IMR-90 (cell line): ENCODE data around the gene CD81. TPM values are rescaled to one million over a fixed set of nuclear protein-coding genes. Genes with fewer than 3 reads are reported as not detected.

Experiments used
- ATAC-seq: fragments of 200-7000 bp; cut with Tn5 transposase; 2 replicates; pipeline ENCODE4 v1.9.1; 2020; ENCODE audit warnings: low read depth, mild to moderate bottlenecking, moderate library complexity
- Bru-seq: library from RNA; stranded (reverse); fragments of 400-500 nt; gene quantifications from one replicate; lab custom pipeline; 2021; lab: Mats Ljungman, UMichigan
- BruChase-seq, 2 experiments: library from RNA; stranded (reverse); fragments of 400-500 nt; gene quantifications; one replicate each; lab custom pipeline; 2021; lab: Mats Ljungman, UMichigan
- BruUV-seq: library from RNA; stranded (reverse); fragments of 400-500 nt; replicated peaks from 2 replicates; lab custom pipeline; 2021; lab: Mats Ljungman, UMichigan
- CTCF ChIA-PET: fragments of 300-600 bp; formaldehyde crosslinking; extraction: SDS; loops from one replicate; lab custom pipeline; 2021; ENCODE audit warnings: antibody characterized with exemption; lab: Yijun Ruan, JAX
- POLR2A ChIA-PET: fragments of 300-600 bp; sonication (Branson Sonifier 250); formaldehyde crosslinking; loops from one replicate; lab custom pipeline; 2022; ENCODE audit warnings: antibody characterized with exemption; ENCODE audit not compliant: unreplicated experiment; lab: Charles Lee
- DNase-seq: peaks from one replicate; pipeline ENCODE4 v3.0.0; 2013
- H2AFZ ChIP-seq: replicated peaks from 2 replicates; pipeline ENCODE3; 2013; ENCODE audit warnings: low read length, mild to moderate bottlenecking; ENCODE audit not compliant: poor library complexity
- H2AK5ac ChIP-seq: 2 replicates; pipeline ENCODE4 v1.6.1; 2013; ENCODE audit warnings: low read depth, low read length, inconsistent platforms
- H2AK9ac ChIP-seq: replicated peaks from 2 replicates; pipeline ENCODE3; 2013; ENCODE audit warnings: mild to moderate bottlenecking, low read depth, low read length, moderate library complexity; ENCODE audit not compliant: poor library complexity
- H2BK120ac ChIP-seq: 2 replicates; pipeline ENCODE4 v1.6.1; 2013; ENCODE audit warnings: low read depth, low read length, inconsistent platforms
- H2BK15ac ChIP-seq: 3 replicates; pipeline ENCODE4 v1.6.1; 2013; ENCODE audit warnings: low read depth, low read length, inconsistent platforms
- H2BK20ac ChIP-seq: 2 replicates; pipeline ENCODE4 v1.6.1; 2013; ENCODE audit warnings: low read depth, mild to moderate bottlenecking, inconsistent platforms, low read length, moderate library complexity
- H2BK5ac ChIP-seq: 2 replicates; pipeline ENCODE4 v1.6.1; 2013; ENCODE audit warnings: mild to moderate bottlenecking, low read depth, low read length, inconsistent platforms; ENCODE audit not compliant: poor library complexity, severe bottlenecking
- H3K14ac ChIP-seq: replicated peaks from 2 replicates; pipeline ENCODE4 v1.6.1; 2013; ENCODE audit warnings: low read depth, low read length, inconsistent platforms
- H3K18ac ChIP-seq: 2 replicates; pipeline ENCODE4 v1.6.1; 2013; ENCODE audit warnings: low read depth, low read length, control low read depth
- H3K23ac ChIP-seq: 2 replicates; pipeline ENCODE4 v1.6.1; 2013; ENCODE audit warnings: low read depth, low read length, inconsistent platforms
- H3K27ac ChIP-seq: 2 replicates; pipeline ENCODE4 v1.5.1; 2013; ENCODE audit warnings: mild to moderate bottlenecking, control low read depth, low read length; ENCODE audit not compliant: insufficient read depth
- H3K27me3 ChIP-seq: 2 replicates; pipeline ENCODE4 v1.6.1; 2013; ENCODE audit warnings: low read length; ENCODE audit not compliant: control insufficient read depth, insufficient read depth
- H3K36me3 ChIP-seq: 2 replicates; pipeline ENCODE4 v1.6.1; 2013; ENCODE audit warnings: low read length, mixed read lengths; ENCODE audit not compliant: control insufficient read depth, insufficient read depth
- H3K4ac ChIP-seq: 2 replicates; pipeline ENCODE4 v1.6.1; 2013; ENCODE audit warnings: low read depth, low read length, inconsistent platforms
- H3K4me1 ChIP-seq: 2 replicates; pipeline ENCODE4 v1.6.1; 2013; ENCODE audit warnings: low read length, mixed read lengths; ENCODE audit not compliant: control insufficient read depth, insufficient read depth
- H3K4me2 ChIP-seq: 2 replicates; pipeline ENCODE4 v1.6.1; 2013; ENCODE audit warnings: low read depth, mild to moderate bottlenecking, control low read depth, low read length, moderate library complexity
- H3K4me3 ChIP-seq: 2 replicates; pipeline ENCODE4 v1.5.1; 2013; ENCODE audit warnings: low read depth, mild to moderate bottlenecking, control low read depth, low read length, moderate library complexity; ENCODE audit not compliant: insufficient read depth
- H3K56ac ChIP-seq: 2 replicates; pipeline ENCODE4 v1.6.1; 2013; ENCODE audit warnings: low read length, inconsistent platforms; ENCODE audit not compliant: insufficient read depth; ENCODE audit errors: extremely low read depth
- H3K79me1 ChIP-seq, 2 experiments: 2 replicates each; pipeline ENCODE4 v1.6.1; 2013; ENCODE audit warnings: low read length in 2 of 2, inconsistent platforms in 1 of 2, low read depth in 1 of 2
- H3K9ac ChIP-seq: 2 replicates; pipeline ENCODE4 v1.6.1; 2013; ENCODE audit warnings: low read depth, low read length, control low read depth
- H3K9me1 ChIP-seq: 2 replicates; pipeline ENCODE4 v1.6.1; 2013; ENCODE audit warnings: low read length, inconsistent platforms; ENCODE audit not compliant: insufficient read depth
- H3K9me3 ChIP-seq: 2 replicates; pipeline ENCODE4 v1.6.1; 2013; ENCODE audit warnings: low read length; ENCODE audit not compliant: control insufficient read depth, insufficient read depth
- H4K20me1 ChIP-seq: 2 replicates; pipeline ENCODE4 v1.6.1; 2013; ENCODE audit warnings: low read length, inconsistent platforms; ENCODE audit not compliant: insufficient read depth
- H4K5ac ChIP-seq: 2 replicates; pipeline ENCODE4 v1.6.1; 2013; ENCODE audit warnings: mild to moderate bottlenecking, low read depth, low read length, control low read depth
- H4K8ac ChIP-seq, 2 experiments: 2 replicates each; pipeline ENCODE4 v1.6.1; 2013; ENCODE audit warnings: low read depth in 2 of 2, low read length in 2 of 2, control low read depth in 1 of 2, inconsistent platforms in 1 of 2
- H4K91ac ChIP-seq: 2 replicates; pipeline ENCODE4 v1.6.1; 2013; ENCODE audit warnings: low read depth, low read length, inconsistent platforms; ENCODE audit not compliant: insufficient read depth
- BHLHE40 ChIP-seq: fragments of 150-350 bp; IDR thresholded peaks from 2 replicates; pipeline ENCODE4 v1.6.1; 2016; ENCODE audit warnings: mild to moderate bottlenecking, low read depth, low read length
- CEBPB ChIP-seq: IDR thresholded peaks from 2 replicates; pipeline ENCODE4 v1.6.1; 2012; ENCODE audit warnings: low read depth, low read length, improper control_type of control experiment
- CHD1 ChIP-seq: IDR thresholded peaks from 2 replicates; pipeline ENCODE4 v1.6.1; 2012; ENCODE audit warnings: low read depth, low read length, improper control_type of control experiment
- MAFK ChIP-seq: IDR thresholded peaks from 2 replicates; pipeline ENCODE4 v1.6.1; 2012; ENCODE audit warnings: low read depth, low read length, improper control_type of control experiment
- MAZ ChIP-seq: IDR thresholded peaks from 2 replicates; pipeline ENCODE4 v1.6.1; 2012; ENCODE audit warnings: low read depth, mild to moderate bottlenecking, low read length, improper control_type of control experiment, moderate library complexity, borderline replicate concordance
- MXI1 ChIP-seq: IDR thresholded peaks from 2 replicates; pipeline ENCODE4 v1.6.1; 2012; ENCODE audit warnings: low read depth, mild to moderate bottlenecking, low read length, moderate library complexity, borderline replicate concordance
- POLR2A ChIP-seq: IDR thresholded peaks from 2 replicates; pipeline ENCODE4 v1.6.1; 2012; ENCODE audit warnings: mild to moderate bottlenecking, low read depth, low read length
- RAD21 ChIP-seq: IDR thresholded peaks from 2 replicates; pipeline ENCODE4 v1.6.1; 2012; ENCODE audit warnings: low read length, improper control_type of control experiment
- RCOR1 ChIP-seq: IDR thresholded peaks from 2 replicates; pipeline ENCODE4 v1.6.1; 2012; ENCODE audit warnings: mild to moderate bottlenecking, low read length, improper control_type of control experiment; ENCODE audit not compliant: insufficient replicate concordance
- RFX5 ChIP-seq: IDR thresholded peaks from 2 replicates; pipeline ENCODE4 v1.8.0; 2012; ENCODE audit warnings: low read depth, mild to moderate bottlenecking, low read length, moderate library complexity
- WGBS, 2 experiments: methylation state at CpG; one replicate each; pipeline versions ENCODE4 v1.1.5 to v1.1.7; 2013; ENCODE audit warnings: missing lambda C conversion rate in 2 of 2; ENCODE audit not compliant: insufficient read length in 1 of 2; ENCODE audit errors: extremely low coverage in 2 of 2; 5-methylcytosine and 5-hydroxymethylcytosine counted together
- dilution Hi-C: fragments of 300-500 bp; cut with HindIII; formaldehyde crosslinking; loops from one replicate; pipeline ENCODE4 v1.14.3; 2018; ENCODE audit warnings: low sequenced_read_pairs; ENCODE audit not compliant: unreplicated experiment
- in situ Hi-C: fragments of 300-500 bp; cut with MboI; formaldehyde crosslinking; loops from 3 replicates; pipeline ENCODE4 v1.14.3; 2019; ENCODE audit warnings: low sequenced_read_pairs, inconsistent platforms, mixed read lengths
- intact Hi-C: fragments of 100-400 bp; cut with micrococcal nuclease; formaldehyde crosslinking; loops from 2 replicates; pipeline ENCODE4 v1.10.0; 2022
- long read RNA-seq: library from polyadenylated mRNA; unstranded; transcript quantifications from one replicate; pipeline ENCODE4 v2.0.0, GENCODE V29; 2021; ENCODE audit not compliant: unreplicated experiment
- polyA plus RNA-seq, 3 experiments: library from polyadenylated mRNA; depleted of rRNA; stranded (reverse); fragments of >200 nt; gene quantifications; 2 replicates each; pipeline ENCODE4 v1.2.3, GENCODE V29; 2012; ENCODE audit warnings: low replicate concordance in 1 of 3
- total RNA-seq: library from RNA; depleted of rRNA; stranded (reverse); fragments of >200 nt; gene quantifications from 2 replicates; pipeline ENCODE4 v1.2.3, GENCODE V29; 2012; rRNA removed
- TF ChIP-seq, protein P1 (sequence below): conservative IDR thresholded peaks from 2 replicates; pipeline ENCODE4 v1.5.1; 2012; ENCODE audit warnings: mild to moderate bottlenecking, low read depth, low read length, improper control_type of control experiment

CD81 gene, protein sequence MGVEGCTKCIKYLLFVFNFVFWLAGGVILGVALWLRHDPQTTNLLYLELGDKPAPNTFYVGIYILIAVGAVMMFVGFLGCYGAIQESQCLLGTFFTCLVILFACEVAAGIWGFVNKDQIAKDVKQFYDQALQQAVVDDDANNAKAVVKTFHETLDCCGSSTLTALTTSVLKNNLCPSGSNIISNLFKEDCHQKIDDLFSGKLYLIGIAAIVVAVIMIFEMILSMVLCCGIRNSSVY
- 119 and 159 TPM in 2 replicates for total RNA-seq
- polyA plus RNA-seq (2012; rRNA removed), result 566 and 689 TPM in 2 replicates
- polyA plus RNA-seq (2012; cell fraction: cytosol; rRNA removed), result 940 and 1,395 TPM in 2 replicates
- 328 and 597 TPM in 2 replicates for polyA plus RNA-seq (2012; cell fraction: nucleus; rRNA removed; ENCODE audit: low replicate concordance)
- percentile 76 among the genes with signal in this experiment for Bru-seq, nascent RNA
- BruChase-seq, experiment 1, labeled RNA remaining after a 6-hour chase, result percentile 74 among the genes with signal in this experiment
- BruChase-seq, experiment 2, labeled RNA remaining after a 2-hour chase, result percentile 69 among the genes with signal in this experiment
- long read RNA-seq, transcript CD81-207 (6 exons, 890 nt), result minor isoform, 12 of 472 reads
- long read RNA-seq, transcript CD81-201 (8 exons, 1,520 nt), result major isoform, 372 of 472 reads
- long read RNA-seq, partial matches to known transcripts, result 66 of 472 reads
- long read RNA-seq, other reads (novel, unspliced or antisense), result 17 of 472 reads

DNA sequence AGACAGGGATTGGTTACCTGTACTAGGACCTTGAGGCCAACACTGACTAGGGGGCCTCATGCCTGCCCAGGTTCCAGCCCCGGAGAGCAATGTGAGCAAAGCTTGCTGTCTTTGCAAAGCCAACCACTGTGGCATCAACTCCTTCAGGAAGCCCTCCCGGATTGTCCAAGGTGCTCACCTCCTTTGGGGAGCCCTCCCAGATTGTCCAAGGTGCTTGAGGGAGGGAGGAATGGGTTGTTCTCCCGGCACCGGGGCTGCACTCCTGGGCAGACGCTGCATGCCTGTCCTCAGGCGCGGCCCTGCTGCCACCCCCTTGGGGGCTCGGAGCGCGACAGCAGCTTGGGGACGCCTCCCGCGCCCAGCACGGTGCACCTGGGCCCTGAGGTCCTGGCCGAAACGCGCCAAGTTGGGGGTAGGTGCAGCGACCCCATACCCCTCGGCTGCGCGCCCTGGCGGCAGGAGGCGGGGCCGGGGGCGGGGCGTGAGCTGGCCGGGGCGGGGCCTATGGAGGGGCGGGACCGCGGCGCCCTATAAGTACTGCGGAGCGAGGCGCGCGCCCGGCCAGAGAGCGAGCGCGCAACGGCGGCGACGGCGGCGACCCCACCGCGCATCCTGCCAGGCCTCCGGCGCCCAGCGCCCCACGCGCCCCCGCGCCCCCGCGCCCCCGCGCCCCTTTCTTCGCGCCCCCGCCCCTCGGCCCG is at the start of gene CD81:
CD81 (plus strand) TSS at position 560 of the 701 bp plus-strand sequence. CDS start 240 bp downstream, outside the sequence.
- no peak within 1 kb of the TSS for H3K56ac ChIP-seq
- peaks cover 13% of the 10 kb centered on the region; the same call in 1 of the 2 replicates for H3K9me1 ChIP-seq
- peak within 1 kb of the TSS; percentile 59 for H3K23ac ChIP-seq
- H3K4me2 ChIP-seq, result peak within 1 kb of the TSS; percentile 97
- peak within 1 kb of the TSS; percentile 24; the same call in 1 of the 2 replicates for H3K18ac ChIP-seq
- CTCF ChIA-PET, result no interaction called here
- 7% methylated on average over 30 of the region's 65 CpGs; no CpG with 5 or more reads in 1 of the 2 experiments for WGBS, 2 experiments
- dilution Hi-C loops, result no loop called here
- peaks cover 49% of the 10 kb centered on the region for H4K20me1 ChIP-seq
- BruUV-seq, result no TSS peak
- POLR2A ChIA-PET, result interaction anchor here (0.5 to 2.0 kb wide), 3 partner anchors 9 to 24 kb away, joined by 5 to 7 read pairs (median 6); partner anchors contain the start of gene TSSC4
- peak within 1 kb of the TSS; percentile 89 for H2AFZ ChIP-seq
- H3K9ac ChIP-seq, result peak within 1 kb of the TSS; percentile 95
- H2BK15ac ChIP-seq, result no peak within 1 kb of the TSS
- H2AK5ac ChIP-seq, result peak within 1 kb of the TSS; percentile 75
- H2BK20ac ChIP-seq, result no peak within 1 kb of the TSS
- H3K4me1 ChIP-seq, result peaks cover 19% of the 10 kb centered on the region
- H2BK120ac ChIP-seq, result no peak within 1 kb of the TSS
- H3K27me3 ChIP-seq, result no peaks in the 10 kb centered on the region
- in situ Hi-C loops, result no loop called here
- H3K27ac ChIP-seq, result peak within 1 kb of the TSS; percentile 91
- H4K5ac ChIP-seq, result no peak within 1 kb of the TSS
- ATAC-seq (peak; percentile 81), DNase-seq (peak; percentile 33)
- H3K9me3 ChIP-seq, result no peaks in the 10 kb centered on the region
- peaks cover 0 to 42% of the 10 kb centered on the region in 2 experiments; a peak in 2 of 4 replicates for H3K79me1 ChIP-seq
- H3K14ac ChIP-seq, result peak within 1 kb of the TSS; percentile 85
- peak within 1 kb of the TSS; percentile 68; the same call in 1 of the 2 replicates for H4K91ac ChIP-seq
- H3K36me3 ChIP-seq, result peaks cover 5% of the 10 kb centered on the region; the same call in 1 of the 2 replicates
- H3K4ac ChIP-seq, result peak within 1 kb of the TSS; percentile 60
- intact Hi-C loops, result no loop called here
- H2BK5ac ChIP-seq, result peak within 1 kb of the TSS; percentile 66
- peak; percentile 93 for TF ChIP-seq POLR2A
- no peak for TF ChIP-seq BHLHE40
- no peak for TF ChIP-seq RAD21
- no peak for TF ChIP-seq CEBPB
- TF ChIP-seq MAZ, result peak; percentile 26; the same call in 1 of the 2 replicates
- TF ChIP-seq RCOR1, result no peak
- TF ChIP-seq, protein P1, sequence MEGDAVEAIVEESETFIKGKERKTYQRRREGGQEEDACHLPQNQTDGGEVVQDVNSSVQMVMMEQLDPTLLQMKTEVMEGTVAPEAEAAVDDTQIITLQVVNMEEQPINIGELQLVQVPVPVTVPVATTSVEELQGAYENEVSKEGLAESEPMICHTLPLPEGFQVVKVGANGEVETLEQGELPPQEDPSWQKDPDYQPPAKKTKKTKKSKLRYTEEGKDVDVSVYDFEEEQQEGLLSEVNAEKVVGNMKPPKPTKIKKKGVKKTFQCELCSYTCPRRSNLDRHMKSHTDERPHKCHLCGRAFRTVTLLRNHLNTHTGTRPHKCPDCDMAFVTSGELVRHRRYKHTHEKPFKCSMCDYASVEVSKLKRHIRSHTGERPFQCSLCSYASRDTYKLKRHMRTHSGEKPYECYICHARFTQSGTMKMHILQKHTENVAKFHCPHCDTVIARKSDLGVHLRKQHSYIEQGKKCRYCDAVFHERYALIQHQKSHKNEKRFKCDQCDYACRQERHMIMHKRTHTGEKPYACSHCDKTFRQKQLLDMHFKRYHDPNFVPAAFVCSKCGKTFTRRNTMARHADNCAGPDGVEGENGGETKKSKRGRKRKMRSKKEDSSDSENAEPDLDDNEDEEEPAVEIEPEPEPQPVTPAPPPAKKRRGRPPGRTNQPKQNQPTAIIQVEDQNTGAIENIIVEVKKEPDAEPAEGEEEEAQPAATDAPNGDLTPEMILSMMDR, result no peak
- TF ChIP-seq CHD1, result no peak
- no peak for TF ChIP-seq MAFK
- no peak for TF ChIP-seq MXI1
- TF ChIP-seq RFX5, result no peak
- no peak within 1 kb of the TSS for H4K8ac ChIP-seq
- peak within 1 kb of the TSS; percentile 100 for H3K4me3 ChIP-seq
- H2AK9ac ChIP-seq, result peak within 1 kb of the TSS; percentile 99
